H1 (cell line): ENCODE data around the gene RILPL1.

Source experiments
- CHD7 ChIP-seq: fragments of 300-600 bp; sonication (generic); IDR thresholded peaks from 2 replicates; pipeline ENCODE4 v1.7.1; 2012; ENCODE audit warnings: low read length, moderate library complexity, mild to moderate bottlenecking, inconsistent platforms; ENCODE audit not compliant: insufficient replicate concordance
- CTCF ChIP-seq, 3 experiments: IDR thresholded peaks; 1 replicate in 2 of 3; 2 replicates in 1 of 3; pipeline versions ENCODE4 v1.5.1 to v1.6.1; 2011; ENCODE audit warnings: low read length in 3 of 3, mild to moderate bottlenecking in 3 of 3, inconsistent platforms in 2 of 3, low read depth in 1 of 3, moderate library complexity in 1 of 3; ENCODE audit not compliant: insufficient read depth in 1 of 3; ENCODE audit errors: control extremely low read depth in 1 of 3
- EP300 ChIP-seq, 2 experiments: IDR thresholded peaks; 1 replicate in 1 of 2; 2 replicates in 1 of 2; pipeline ENCODE4 v1.6.1; 2011 to 2012; ENCODE audit warnings: low read depth in 2 of 2, low read length in 2 of 2, mild to moderate bottlenecking in 2 of 2, borderline replicate concordance in 1 of 2, inconsistent platforms in 1 of 2, moderate library complexity in 1 of 2
- EZH2 ChIP-seq: fragments of 200-600 bp; sonication (generic); IDR thresholded peaks from 2 replicates; pipeline ENCODE4 v1.7.1; 2012; ENCODE audit warnings: low read depth, mild to moderate bottlenecking, moderate library complexity, low read length, inconsistent platforms; ENCODE audit not compliant: severe bottlenecking
- GABPA ChIP-seq: IDR thresholded peaks from 2 replicates; pipeline ENCODE4 v1.6.1; 2011; ENCODE audit warnings: mild to moderate bottlenecking, low read length, moderate library complexity, borderline replicate concordance; ENCODE audit not compliant: insufficient read depth
- KDM1A ChIP-seq: fragments of 200-600, 300-600 bp; sonication (generic); IDR thresholded peaks from 2 replicates; pipeline ENCODE4 v1.7.1; 2016; ENCODE audit warnings: mild to moderate bottlenecking, low read length, borderline replicate concordance
- POLR2A ChIP-seq, 2 experiments: IDR thresholded peaks; 1 replicate in 1 of 2; 2 replicates in 1 of 2; pipeline ENCODE4 v1.6.1; 2011; ENCODE audit warnings: low read depth in 2 of 2, low read length in 2 of 2, mild to moderate bottlenecking in 2 of 2; ENCODE audit errors: control extremely low read depth in 1 of 2
- YY1 ChIP-seq: IDR thresholded peaks from 2 replicates; pipeline ENCODE4 v1.6.1; 2011; ENCODE audit warnings: low read depth, mild to moderate bottlenecking, low read length
- ZNF274 ChIP-seq: IDR thresholded peaks from 2 replicates; pipeline ENCODE4 v1.7.0; 2012; ENCODE audit warnings: low read length, borderline replicate concordance; ENCODE audit errors: extremely low read depth

- no peak for TF ChIP-seq EZH2
- TF ChIP-seq GABPA = no peak
- no peak for TF ChIP-seq EP300 (IDR thresholded peaks at IDR 0.05; ENCODE audit: borderline replicate concordance in 1 of 2, low read depth in 2 of 2, low read length in 2 of 2)
- no peak for TF ChIP-seq KDM1A
- TF ChIP-seq POLR2A (IDR thresholded peaks at IDR 0.05; ENCODE audit: control extremely low read depth in 1 of 2, low read depth in 2 of 2, low read length in 2 of 2) = no peak
- TF ChIP-seq YY1 = no peak
- no peak for TF ChIP-seq CTCF (IDR thresholded peaks at IDR 0.05; ENCODE audit: control extremely low read depth in 1 of 3, insufficient read depth in 1 of 3, low read depth in 1 of 3, low read length in 3 of 3)
- no peak for TF ChIP-seq ZNF274
- TF ChIP-seq CHD7 = no peak
These were observed 87.2 kb downstream of the RILPL1 start for GRCh38 chr12:123446333-123446713.
